H1 (cell line): ENCODE measurements around the gene PKD1L1. TPM values are rescaled to one million over a fixed set of nuclear protein-coding genes. Genes with fewer than 3 reads are reported as not detected.

Experiments used
- CTCF ChIA-PET: fragments of 300-600 bp; sonication (Branson Sonifier 250); formaldehyde crosslinking; loops from one replicate; lab custom pipeline; 2021; ENCODE audit not compliant: partially characterized antibody; lab: Charles Lee
- POLR2A ChIA-PET: fragments of 300-600 bp; sonication (Branson Sonifier 250); formaldehyde crosslinking; loops from one replicate; lab custom pipeline; 2021; ENCODE audit warnings: inconsistent platforms; ENCODE audit not compliant: partially characterized antibody; lab: Charles Lee
- DNase-seq, 2 experiments: peaks; one replicate each; pipeline versions ENCODE4 v3.0.0 to v3.0.0-alpha.2; 2010 to 2022; ENCODE audit warnings: low spot score in 2 of 2, low read depth in 1 of 2, mixed read lengths in 1 of 2
- FAIRE-seq: peaks from 2 replicates; lab custom pipeline; 2011; peaks lifted over from hg19 to GRCh38; lab: Jason Lieb, UNC
- H2AFZ ChIP-seq: 2 replicates; pipeline ENCODE4 v1.8.1; 2012; ENCODE audit warnings: low read length, inconsistent platforms
- H2AK5ac ChIP-seq: 2 replicates; pipeline ENCODE4 v1.6.1; 2013; ENCODE audit warnings: low read depth, low read length
- H2BK120ac ChIP-seq: replicated peaks from 2 replicates; pipeline ENCODE3; 2013; ENCODE audit warnings: low read depth, low read length, inconsistent platforms
- H2BK12ac ChIP-seq: 2 replicates; pipeline ENCODE4 v1.6.1; 2013; ENCODE audit warnings: low read depth, low read length
- H2BK15ac ChIP-seq: 2 replicates; pipeline ENCODE4 v1.6.1; 2013; ENCODE audit warnings: low read length
- H2BK20ac ChIP-seq: 2 replicates; pipeline ENCODE4 v1.6.1; 2013; ENCODE audit warnings: low read length
- H2BK5ac ChIP-seq: 2 replicates; pipeline ENCODE4 v1.6.1; 2013; ENCODE audit warnings: low read depth, low read length
- H3K14ac ChIP-seq: 2 replicates; pipeline ENCODE4 v1.6.1; 2013; ENCODE audit warnings: inconsistent platforms; ENCODE audit not compliant: insufficient read length
- H3K18ac ChIP-seq: 2 replicates; pipeline ENCODE4 v1.6.1; 2013; ENCODE audit warnings: low read length; ENCODE audit errors: extremely low read depth
- H3K23ac ChIP-seq: 2 replicates; pipeline ENCODE4 v1.6.1; 2013; ENCODE audit warnings: inconsistent platforms; ENCODE audit not compliant: insufficient read length
- H3K23me2 ChIP-seq: 2 replicates; pipeline ENCODE4 v1.6.1; 2013; ENCODE audit warnings: low read depth, low read length
- H3K27ac ChIP-seq: 2 replicates; pipeline ENCODE4 v1.6.1; 2011; ENCODE audit warnings: low read depth, low read length, inconsistent platforms
- H3K27me3 ChIP-seq, 4 experiments: replicated peaks in 1 of 4; 1 replicate in 1 of 4; 2 replicates in 3 of 4; pipeline versions ENCODE4 v1.6.1 to v1.8.1; 2011 to 2013; ENCODE audit warnings: low read length in 3 of 4, mild to moderate bottlenecking in 3 of 4, inconsistent platforms in 2 of 4, mixed read lengths in 2 of 4, moderate library complexity in 1 of 4; ENCODE audit not compliant: control insufficient read depth in 3 of 4, insufficient read depth in 3 of 4; ENCODE audit errors: extremely low read depth in 1 of 4
- H3K36me3 ChIP-seq, 4 experiments: 2 replicates each; pipeline versions ENCODE4 v1.6.1 to v1.8.1; 2011 to 2013; ENCODE audit warnings: mild to moderate bottlenecking in 4 of 4, low read length in 3 of 4, moderate library complexity in 2 of 4, control low read depth in 1 of 4, inconsistent platforms in 1 of 4; ENCODE audit not compliant: insufficient read depth in 4 of 4, control insufficient read depth in 2 of 4
- H3K4ac ChIP-seq: replicated peaks from 2 replicates; pipeline ENCODE3; 2013; ENCODE audit warnings: low read length, low read depth, mixed read lengths, inconsistent platforms; ENCODE audit not compliant: insufficient read length
- H3K4me1 ChIP-seq, 4 experiments: replicated peaks in 1 of 4; 1 replicate in 1 of 4; 2 replicates in 3 of 4; pipeline versions ENCODE4 v1.6.1 to v1.8.1; 2011 to 2013; ENCODE audit warnings: low read length in 3 of 4, inconsistent platforms in 2 of 4, mixed read lengths in 1 of 4; ENCODE audit not compliant: insufficient read depth in 4 of 4, control insufficient read depth in 3 of 4
- H3K4me2 ChIP-seq, 2 experiments: 2 replicates each; pipeline versions ENCODE4 v1.6.1 to v1.8.1; 2011 to 2013; ENCODE audit warnings: low read depth in 2 of 2, low read length in 2 of 2, control low read depth in 1 of 2, inconsistent platforms in 1 of 2, mild to moderate bottlenecking in 1 of 2; ENCODE audit not compliant: insufficient read depth in 1 of 2
- H3K4me3 ChIP-seq, 4 experiments: fragments of 200-600, 300-600 bp in 1 of 4; sonication (generic), shearing (Covaris generic), sonication (Bioruptor Twin) in 1 of 4; 2 replicates each; pipeline versions ENCODE4 v1.5.1 to v1.8.1; 2011 to 2016; ENCODE audit warnings: low read length in 4 of 4, low read depth in 3 of 4, control low read depth in 2 of 4, inconsistent platforms in 2 of 4, mild to moderate bottlenecking in 2 of 4, mixed read lengths in 1 of 4, moderate library complexity in 1 of 4; ENCODE audit not compliant: insufficient read depth in 2 of 4; ENCODE audit errors: extremely low read depth in 1 of 4
- H3K56ac ChIP-seq: replicated peaks from 2 replicates; pipeline ENCODE3; 2013; ENCODE audit warnings: low read depth, mild to moderate bottlenecking, mixed read lengths, low read length, inconsistent platforms; ENCODE audit not compliant: insufficient read length
- H3K79me1 ChIP-seq: 2 replicates; pipeline ENCODE4 v1.6.1; 2013; ENCODE audit warnings: low read depth, low read length, control low read depth
- H3K79me2 ChIP-seq, 2 experiments: 2 replicates each; pipeline versions ENCODE4 v1.6.1 to v1.8.1; 2012 to 2013; ENCODE audit warnings: low read length in 2 of 2, mild to moderate bottlenecking in 2 of 2, inconsistent platforms in 1 of 2; ENCODE audit not compliant: insufficient read depth in 2 of 2, control insufficient read depth in 1 of 2
- H3K9ac ChIP-seq, 4 experiments: replicated peaks in 1 of 4; 1 replicate in 1 of 4; 2 replicates in 3 of 4; pipeline versions ENCODE4 v1.6.1 to v1.8.1; 2011 to 2013; ENCODE audit warnings: low read depth in 3 of 4, low read length in 3 of 4, control low read depth in 2 of 4, mild to moderate bottlenecking in 2 of 4, moderate library complexity in 2 of 4, inconsistent platforms in 1 of 4; ENCODE audit errors: extremely low read depth in 1 of 4
- H3K9me3 ChIP-seq, 2 experiments: 2 replicates each; pipeline versions ENCODE4 v1.6.1 to v1.8.1; 2012 to 2013; ENCODE audit warnings: mild to moderate bottlenecking in 2 of 2, moderate library complexity in 2 of 2, control low read depth in 1 of 2, inconsistent platforms in 1 of 2, low read depth in 1 of 2, low read length in 1 of 2, mixed read lengths in 1 of 2; ENCODE audit not compliant: insufficient read depth in 2 of 2
- H4K20me1 ChIP-seq, 2 experiments: replicated peaks in 1 of 2; 2 replicates each; pipeline versions ENCODE3 to v1.8.1; 2011 to 2013; ENCODE audit warnings: inconsistent platforms in 2 of 2, low read length in 2 of 2, mild to moderate bottlenecking in 1 of 2; ENCODE audit not compliant: insufficient read depth in 2 of 2, control insufficient read depth in 1 of 2
- H4K5ac ChIP-seq: 2 replicates; pipeline ENCODE4 v1.6.1; 2013; ENCODE audit warnings: low read length, low read depth, mixed read lengths, inconsistent platforms; ENCODE audit not compliant: insufficient read length
- H4K8ac ChIP-seq: 2 replicates; pipeline ENCODE4 v1.8.0; 2013; ENCODE audit warnings: mild to moderate bottlenecking, moderate library complexity, low read length, inconsistent platforms; ENCODE audit not compliant: insufficient read depth; ENCODE audit errors: extremely low read depth
- H4K91ac ChIP-seq: replicated peaks from 2 replicates; pipeline ENCODE3; 2013; ENCODE audit warnings: low read length, mixed read lengths, inconsistent platforms; ENCODE audit not compliant: insufficient read length
- CEBPB ChIP-seq: IDR thresholded peaks from 2 replicates; pipeline ENCODE4 v1.6.1; 2012; ENCODE audit warnings: low read depth, low read length
- CHD1 ChIP-seq: IDR thresholded peaks from 2 replicates; pipeline ENCODE4 v1.6.1; 2012; ENCODE audit warnings: low read depth, low read length, improper control_type of control experiment
- EP300 ChIP-seq, 2 experiments: IDR thresholded peaks; 1 replicate in 1 of 2; 2 replicates in 1 of 2; pipeline ENCODE4 v1.6.1; 2011 to 2012; ENCODE audit warnings: low read depth in 2 of 2, low read length in 2 of 2, mild to moderate bottlenecking in 2 of 2, borderline replicate concordance in 1 of 2, inconsistent platforms in 1 of 2, moderate library complexity in 1 of 2
- NANOG ChIP-seq: IDR thresholded peaks from 2 replicates; pipeline ENCODE4 v1.6.1; 2011; ENCODE audit warnings: low read length, low read depth, mild to moderate bottlenecking, inconsistent platforms; ENCODE audit not compliant: insufficient read depth, poor library complexity, severe bottlenecking
- POLR2A ChIP-seq, 2 experiments: IDR thresholded peaks; 1 replicate in 1 of 2; 2 replicates in 1 of 2; pipeline ENCODE4 v1.6.1; 2011; ENCODE audit warnings: low read depth in 2 of 2, low read length in 2 of 2, mild to moderate bottlenecking in 2 of 2; ENCODE audit errors: control extremely low read depth in 1 of 2
- POLR2AphosphoS5 ChIP-seq: IDR thresholded peaks from 2 replicates; pipeline ENCODE4 v1.6.1; 2011; ENCODE audit warnings: low read depth, low read length
- POU5F1 ChIP-seq: IDR thresholded peaks from 2 replicates; pipeline ENCODE4 v1.6.1; 2011; ENCODE audit warnings: low read depth, mild to moderate bottlenecking, low read length, moderate library complexity
- RAD21 ChIP-seq, 2 experiments: IDR thresholded peaks in 1 of 2; conservative IDR thresholded peaks in 1 of 2; 2 replicates each; pipeline ENCODE4 v1.6.1; 2011; ENCODE audit warnings: low read depth in 2 of 2, low read length in 2 of 2, improper control_type of control experiment in 1 of 2, inconsistent platforms in 1 of 2, mild to moderate bottlenecking in 1 of 2, moderate library complexity in 1 of 2
- SAP30 ChIP-seq: fragments of 300-600 bp; sonication (generic); IDR thresholded peaks from 2 replicates; pipeline ENCODE4 v1.7.1; 2012; ENCODE audit warnings: low read length, moderate library complexity, mild to moderate bottlenecking, inconsistent platforms; ENCODE audit not compliant: insufficient read depth, insufficient replicate concordance
- SRF ChIP-seq: IDR thresholded peaks from 2 replicates; pipeline ENCODE4 v1.6.1; 2011; ENCODE audit warnings: mild to moderate bottlenecking, low read depth, low read length, moderate library complexity
- SUZ12 ChIP-seq: fragments of 200-600 bp; sonication (generic); IDR thresholded peaks from 2 replicates; pipeline ENCODE4 v1.6.1; 2012; ENCODE audit warnings: mild to moderate bottlenecking, inconsistent platforms, low read length, moderate library complexity, mixed read lengths
- TEAD4 ChIP-seq: IDR thresholded peaks from 2 replicates; pipeline ENCODE4 v1.6.1; 2012; ENCODE audit warnings: low read depth, low read length, inconsistent platforms, mixed read lengths
- WGBS, 2 experiments: shearing (Covaris generic) in 1 of 2; methylation state at CpG; one replicate each; pipeline versions ENCODE4 v1.1.6 to v1.1.7; 2013 to 2015; ENCODE audit warnings: low lambda C conversion rate in 2 of 2, mixed read lengths in 2 of 2, inconsistent platforms in 1 of 2, low coverage in 1 of 2, missing lambda C conversion rate in 1 of 2; ENCODE audit not compliant: insufficient replicate concordance in 2 of 2, insufficient coverage in 1 of 2, insufficient read length in 1 of 2; ENCODE audit errors: extremely low coverage in 1 of 2, missing lambda C conversion rate in 1 of 2; 5-methylcytosine and 5-hydroxymethylcytosine counted together
- polyA plus RNA-seq, 7 experiments: library from polyadenylated mRNA; depleted of rRNA in 3 of 7; stranded (reverse) in 5 of 7; unstranded in 2 of 7; fragments of >200 nt in 5 of 7; fragments of 200-250 nt in 2 of 7; gene quantifications; 1 replicate in 5 of 7; 2 replicates in 1 of 7; 4 replicates in 1 of 7; pipeline versions ENCODE4 v1.2.1 to v1.2.3, GENCODE V29; 2011 to 2013; ENCODE audit warnings: missing spikeins in 2 of 7, mixed read lengths in 2 of 7
- total RNA-seq: library from RNA; stranded (reverse); fragmentation: NEBNext Ultra II Directional; extraction: Animal tissue kit (Norgen Biotek cat#: 25700); gene quantifications from 2 replicates; pipeline ENCODE4 v1.2.1, GENCODE V29; 2021
- TF ChIP-seq, protein P1 (sequence below): IDR thresholded peaks from 2 replicates; pipeline ENCODE4 v1.6.1; 2012; ENCODE audit warnings: low read length, inconsistent platforms

PKD1L1 gene
- total and polyA plus RNA-seq, 2 of the 8 experiments (the other 6 are each of a cell fraction or from before 2014, with no cell fraction given) = 0.22 to 0.35 TPM

DNA sequence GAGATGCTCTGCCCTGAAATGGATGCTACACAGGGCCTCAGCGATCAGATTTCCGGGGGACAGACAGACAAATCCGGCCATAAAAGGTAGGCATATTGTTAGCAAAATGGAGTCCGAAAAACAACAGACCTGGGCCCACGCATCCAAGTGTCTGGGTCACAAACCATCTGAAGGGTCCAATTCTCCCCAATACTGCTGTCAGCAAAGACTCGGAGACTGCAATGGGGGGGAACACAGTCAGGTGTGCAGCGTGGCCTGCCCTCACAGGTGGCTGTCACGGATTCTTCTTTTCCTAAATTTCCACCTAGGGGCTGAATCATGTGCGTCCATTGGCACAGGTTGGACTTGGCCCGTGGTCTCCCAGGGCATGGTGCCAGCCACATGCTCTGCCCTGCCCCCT, 12.9 kb downstream of the PKD1L1 start:
- H4K8ac ChIP-seq = no peak overlapping the region
- H3K4me1 ChIP-seq = no peaks in the 10 kb centered on the region; a peak in 1 of 7 replicates
- no peaks in the 10 kb centered on the region for H3K79me2 ChIP-seq
- no peak overlapping the region for H3K9ac ChIP-seq
- H3K14ac ChIP-seq = no peak overlapping the region
- 96% methylated on average over 10 of the region's 10 CpGs; no CpG with 5 or more reads in 1 of the 2 experiments for WGBS, 2 experiments
- H3K36me3 ChIP-seq = no peaks in the 10 kb centered on the region
- TF ChIP-seq NANOG (no peak), SAP30 (no peak), POLR2A (IDR thresholded peaks at IDR 0.05; ENCODE audit: control extremely low read depth in 1 of 2, low read depth in 2 of 2, low read length in 2 of 2) (no peak), TEAD4 (no peak), CHD1 (no peak), RAD21 (IDR thresholded peaks at IDR 0.05 in 1 of 2, conservative IDR thresholded peaks at IDR 0.05 in 1 of 2; ENCODE audit: low read depth in 2 of 2, low read length in 2 of 2) (no peak), SRF (no peak), SUZ12 (no peak), EP300 (IDR thresholded peaks at IDR 0.05; ENCODE audit: borderline replicate concordance in 1 of 2, low read depth in 2 of 2, low read length in 2 of 2) (no peak), POU5F1 (no peak), CEBPB (no peak), POLR2AphosphoS5 (no peak)
- TF ChIP-seq, protein P1, sequence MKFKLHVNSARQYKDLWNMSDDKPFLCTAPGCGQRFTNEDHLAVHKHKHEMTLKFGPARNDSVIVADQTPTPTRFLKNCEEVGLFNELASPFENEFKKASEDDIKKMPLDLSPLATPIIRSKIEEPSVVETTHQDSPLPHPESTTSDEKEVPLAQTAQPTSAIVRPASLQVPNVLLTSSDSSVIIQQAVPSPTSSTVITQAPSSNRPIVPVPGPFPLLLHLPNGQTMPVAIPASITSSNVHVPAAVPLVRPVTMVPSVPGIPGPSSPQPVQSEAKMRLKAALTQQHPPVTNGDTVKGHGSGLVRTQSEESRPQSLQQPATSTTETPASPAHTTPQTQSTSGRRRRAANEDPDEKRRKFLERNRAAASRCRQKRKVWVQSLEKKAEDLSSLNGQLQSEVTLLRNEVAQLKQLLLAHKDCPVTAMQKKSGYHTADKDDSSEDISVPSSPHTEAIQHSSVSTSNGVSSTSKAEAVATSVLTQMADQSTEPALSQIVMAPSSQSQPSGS = no peak
- no peak overlapping the region for H3K23ac ChIP-seq
- no peak overlapping the region for H2AFZ ChIP-seq
- no peak overlapping the region for H3K4me2 ChIP-seq
- H2BK12ac ChIP-seq = no peak overlapping the region
- H2AK5ac ChIP-seq = no peak overlapping the region
- no peak overlapping the region for H3K4me3 ChIP-seq
- no peak overlapping the region for H4K91ac ChIP-seq
- no peaks in the 10 kb centered on the region for H3K27me3 ChIP-seq
- H3K23me2 ChIP-seq = no peaks in the 10 kb centered on the region
- no peak overlapping the region for H3K27ac ChIP-seq
- ChIA-PET POLR2A (no interaction called here), CTCF (interaction anchor here (0.8 to 1.8 kb wide), 4 partner anchors 10 to 51 kb away, joined by 3 to 12 read pairs (median 6); no protein-coding TSS in a partner anchor)
- no peak overlapping the region for H2BK5ac ChIP-seq
- H3K56ac ChIP-seq = no peak overlapping the region
- H2BK120ac ChIP-seq = no peak overlapping the region
- H4K5ac ChIP-seq = no peak overlapping the region
- H4K20me1 ChIP-seq = no peaks in the 10 kb centered on the region
- H3K4ac ChIP-seq = no peak overlapping the region
- no peak overlapping the region for H2BK20ac ChIP-seq
- H3K79me1 ChIP-seq = no peaks in the 10 kb centered on the region
- DNase-seq = no peak
- FAIRE-seq = no peak
- H3K18ac ChIP-seq = no peak overlapping the region
- no peak overlapping the region for H2BK15ac ChIP-seq
- no peaks in the 10 kb centered on the region for H3K9me3 ChIP-seq
